HepG2 (cell line): ENCODE data around the gene SUPT4H1. TPM values are rescaled to one million over a fixed set of nuclear protein-coding genes. Genes with fewer than 3 reads are reported as not detected.

Experiments used
- AGO1 ChIP-seq: fragments of 200-400 bp; formaldehyde crosslinking; IDR thresholded peaks from 2 replicates; pipeline ENCODE4 v1.6.1; 2017; ENCODE audit warnings: mild to moderate bottlenecking, low read depth, low read length, moderate library complexity; ENCODE audit not compliant: poor library complexity, severe bottlenecking
- CREM ChIP-seq, 2 experiments: sonication (generic) in 1 of 2; formaldehyde crosslinking in 1 of 2; IDR thresholded peaks; 2 replicates each; pipeline versions ENCODE4 v1.4.0 to v1.6.1; 2016 to 2020; ENCODE audit warnings: antibody characterized with exemption in 1 of 2, mild to moderate bottlenecking in 1 of 2, missing genetic modification reagents in 1 of 2
- FOSL2 ChIP-seq: sonication (generic); formaldehyde crosslinking; IDR thresholded peaks from 2 replicates; pipeline ENCODE4 v1.4.0; 2020; ENCODE audit warnings: missing genetic modification reagents
- FOXK1 ChIP-seq: sonication (generic); formaldehyde crosslinking; IDR thresholded peaks from 2 replicates; pipeline ENCODE4 v1.4.0; 2020; ENCODE audit warnings: low read depth, missing genetic modification reagents, borderline replicate concordance
- HDAC2 ChIP-seq: sonication (generic); formaldehyde crosslinking; IDR thresholded peaks from 2 replicates; pipeline ENCODE4 v1.4.0; 2020; ENCODE audit warnings: missing genetic modification reagents
- KAT7 ChIP-seq: IDR thresholded peaks from 2 replicates; pipeline ENCODE4 v1.6.1; 2018; ENCODE audit warnings: borderline replicate concordance, missing compliant biosample characterization
- KMT2B ChIP-seq: IDR thresholded peaks from 2 replicates; pipeline ENCODE4 v1.6.1; 2016; ENCODE audit warnings: missing genetic modification reagents, missing compliant biosample characterization
- MXD3 ChIP-seq: IDR thresholded peaks from 2 replicates; pipeline ENCODE4 v1.6.1; 2016; ENCODE audit warnings: mild to moderate bottlenecking, missing biosample characterization, missing genetic modification reagents
- NFYC ChIP-seq: IDR thresholded peaks from 2 replicates; pipeline ENCODE4 v1.6.1; 2016; ENCODE audit warnings: missing genetic modification reagents, missing compliant biosample characterization
- RBFOX2 ChIP-seq: fragments of 200-400 bp; formaldehyde crosslinking; IDR thresholded peaks from 2 replicates; pipeline ENCODE4 v1.6.1; 2017; ENCODE audit warnings: low read depth, mild to moderate bottlenecking, low read length
- RBM22 ChIP-seq: fragments of 200-400 bp; formaldehyde crosslinking; optimal IDR thresholded peaks from 2 replicates; pipeline ENCODE3; 2017; ENCODE audit warnings: mild to moderate bottlenecking, low read length, moderate library complexity
- SP1 ChIP-seq, 2 experiments: fragments of 450-650 bp in 1 of 2; sonication (generic) in 1 of 2; formaldehyde crosslinking in 1 of 2; IDR thresholded peaks; 2 replicates each; pipeline versions ENCODE4 v1.4.0 to v1.6.1; 2016 to 2020; ENCODE audit warnings: missing genetic modification reagents in 1 of 2
- TSC22D2 ChIP-seq: sonication (generic); formaldehyde crosslinking; IDR thresholded peaks from 2 replicates; pipeline ENCODE4 v1.5.1; 2020; ENCODE audit warnings: missing genetic modification reagents, mild to moderate bottlenecking, borderline replicate concordance
- ZNF232 ChIP-seq: sonication (generic); formaldehyde crosslinking; IDR thresholded peaks from 2 replicates; pipeline ENCODE4 v1.4.0; 2020; ENCODE audit warnings: missing genetic modification reagents, borderline replicate concordance
- ZNF547 ChIP-seq: sonication (generic); formaldehyde crosslinking; IDR thresholded peaks from 2 replicates; pipeline ENCODE4 v1.5.1; 2020; ENCODE audit warnings: mild to moderate bottlenecking, missing genetic modification reagents
- ZNF720 ChIP-seq: sonication (generic); formaldehyde crosslinking; IDR thresholded peaks from 2 replicates; pipeline ENCODE4 v1.4.0; 2020; ENCODE audit warnings: missing genetic modification reagents
- ZNF780A ChIP-seq: sonication (generic); formaldehyde crosslinking; IDR thresholded peaks from 2 replicates; pipeline ENCODE4 v1.8.0; 2022; ENCODE audit warnings: mild to moderate bottlenecking, missing genetic modification reagents, moderate library complexity
- ZNF788 ChIP-seq: sonication (generic); formaldehyde crosslinking; IDR thresholded peaks from 2 replicates; pipeline ENCODE4 v1.5.0; 2020; ENCODE audit warnings: mild to moderate bottlenecking, missing genetic modification reagents, borderline replicate concordance
- polyA plus RNA-seq, 8 experiments: library from polyadenylated mRNA; depleted of rRNA in 3 of 8; stranded (reverse) in 7 of 8; unstranded in 1 of 8; fragments of >200 nt; fragmentation: Illumina TruSeq in 4 of 8; extraction: Trizol in 4 of 8; gene quantifications; 2 replicates each; pipeline versions ENCODE4 v1.2.1 to v1.2.3, GENCODE V29; 2011 to 2016; ENCODE audit warnings: low read depth in 4 of 8, missing spikeins in 1 of 8, mixed read lengths in 1 of 8; ENCODE audit not compliant: insufficient read depth in 1 of 8
- total RNA-seq, 5 experiments: library from RNA; depleted of rRNA; stranded (reverse); fragments of >200 nt; fragmentation: Illumina TruSeq; extraction: Trizol; gene quantifications; 2 replicates each; pipeline ENCODE4 v1.2.3, GENCODE V29; 2016; ENCODE audit warnings: low read depth in 1 of 5
- TF ChIP-seq, protein P1 (sequence below): sonication (generic); formaldehyde crosslinking; IDR thresholded peaks from 2 replicates; pipeline ENCODE4 v1.4.0; 2020; ENCODE audit warnings: missing genetic modification reagents, borderline replicate concordance
- TF ChIP-seq, protein P2 (sequence below): sonication (generic); formaldehyde crosslinking; IDR thresholded peaks from 2 replicates; pipeline ENCODE4 v1.8.0; 2022; ENCODE audit warnings: mild to moderate bottlenecking, missing genetic modification reagents, moderate library complexity
- TF ChIP-seq, protein P3 (sequence below), 2 experiments: sonication (generic) in 1 of 2; formaldehyde crosslinking in 1 of 2; IDR thresholded peaks; 2 replicates each; pipeline versions ENCODE4 v1.5.1 to v1.6.1; 2011 to 2020; ENCODE audit warnings: borderline replicate concordance in 1 of 2, low read depth in 1 of 2, low read length in 1 of 2, mild to moderate bottlenecking in 1 of 2, missing genetic modification reagents in 1 of 2, moderate library complexity in 1 of 2

Gene SUPT4H1
- total and polyA plus RNA-seq, 2 of the 13 experiments (the other 11 are each of a cell fraction or from before 2014, with no cell fraction given) = 155 to 244 TPM

GRCh38 chr17:58337600-58338453, 14.2 kb downstream of the SUPT4H1 start (continued):
- TF ChIP-seq, protein P1, sequence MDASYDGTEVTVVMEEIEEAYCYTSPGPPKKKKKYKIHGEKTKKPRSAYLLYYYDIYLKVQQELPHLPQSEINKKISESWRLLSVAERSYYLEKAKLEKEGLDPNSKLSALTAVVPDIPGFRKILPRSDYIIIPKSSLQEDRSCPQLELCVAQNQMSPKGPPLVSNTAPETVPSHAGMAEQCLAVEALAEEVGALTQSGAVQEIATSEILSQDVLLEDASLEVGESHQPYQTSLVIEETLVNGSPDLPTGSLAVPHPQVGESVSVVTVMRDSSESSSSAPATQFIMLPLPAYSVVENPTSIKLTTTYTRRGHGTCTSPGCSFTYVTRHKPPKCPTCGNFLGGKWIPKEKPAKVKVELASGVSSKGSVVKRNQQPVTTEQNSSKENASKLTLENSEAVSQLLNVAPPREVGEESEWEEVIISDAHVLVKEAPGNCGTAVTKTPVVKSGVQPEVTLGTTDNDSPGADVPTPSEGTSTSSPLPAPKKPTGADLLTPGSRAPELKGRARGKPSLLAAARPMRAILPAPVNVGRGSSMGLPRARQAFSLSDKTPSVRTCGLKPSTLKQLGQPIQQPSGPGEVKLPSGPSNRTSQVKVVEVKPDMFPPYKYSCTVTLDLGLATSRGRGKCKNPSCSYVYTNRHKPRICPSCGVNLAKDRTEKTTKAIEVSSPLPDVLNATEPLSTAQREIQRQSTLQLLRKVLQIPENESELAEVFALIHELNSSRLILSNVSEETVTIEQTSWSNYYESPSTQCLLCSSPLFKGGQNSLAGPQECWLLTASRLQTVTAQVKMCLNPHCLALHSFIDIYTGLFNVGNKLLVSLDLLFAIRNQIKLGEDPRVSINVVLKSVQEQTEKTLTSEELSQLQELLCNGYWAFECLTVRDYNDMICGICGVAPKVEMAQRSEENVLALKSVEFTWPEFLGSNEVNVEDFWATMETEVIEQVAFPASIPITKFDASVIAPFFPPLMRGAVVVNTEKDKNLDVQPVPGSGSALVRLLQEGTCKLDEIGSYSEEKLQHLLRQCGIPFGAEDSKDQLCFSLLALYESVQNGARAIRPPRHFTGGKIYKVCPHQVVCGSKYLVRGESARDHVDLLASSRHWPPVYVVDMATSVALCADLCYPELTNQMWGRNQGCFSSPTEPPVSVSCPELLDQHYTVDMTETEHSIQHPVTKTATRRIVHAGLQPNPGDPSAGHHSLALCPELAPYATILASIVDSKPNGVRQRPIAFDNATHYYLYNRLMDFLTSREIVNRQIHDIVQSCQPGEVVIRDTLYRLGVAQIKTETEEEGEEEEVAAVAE (CRISPR knock-in tag) = no peak
- peak; percentile 66 for TF ChIP-seq NFYC (CRISPR knock-in tag)
- TF ChIP-seq ZNF720 (CRISPR knock-in tag) = no peak
- TF ChIP-seq RBFOX2 = 0 out of 2 replicates have a peak, but pooled peaks have one; percentile 23
- TF ChIP-seq ZNF547 (CRISPR knock-in tag) = 0 out of 2 replicates have a peak, but pooled peaks have one; percentile 30
- TF ChIP-seq, protein P2, sequence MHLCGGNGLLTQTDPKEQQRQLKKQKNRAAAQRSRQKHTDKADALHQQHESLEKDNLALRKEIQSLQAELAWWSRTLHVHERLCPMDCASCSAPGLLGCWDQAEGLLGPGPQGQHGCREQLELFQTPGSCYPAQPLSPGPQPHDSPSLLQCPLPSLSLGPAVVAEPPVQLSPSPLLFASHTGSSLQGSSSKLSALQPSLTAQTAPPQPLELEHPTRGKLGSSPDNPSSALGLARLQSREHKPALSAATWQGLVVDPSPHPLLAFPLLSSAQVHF (CRISPR knock-in tag) = no peak
- TF ChIP-seq TSC22D2 (CRISPR knock-in tag) = no peak
- no peak for TF ChIP-seq HDAC2 (CRISPR knock-in tag)
- TF ChIP-seq ZNF780A (CRISPR knock-in tag) = no peak
- peak; percentile 34; the same call in 1 of the 2 replicates for TF ChIP-seq ZNF232
- no peak for TF ChIP-seq ZNF788 (CRISPR knock-in tag)
- TF ChIP-seq RBM22 = no peak
- TF ChIP-seq MXD3 (CRISPR knock-in tag) = no peak
- TF ChIP-seq AGO1 = peak; percentile 57
- TF ChIP-seq FOSL2 = peak; percentile 42; the same call in 1 of the 2 replicates
- TF ChIP-seq CREM (IDR thresholded peaks at IDR 0.05) = peak; percentile 43; the same call in 1 of the 2 replicates
- TF ChIP-seq CREM (CRISPR knock-in tag; IDR thresholded peaks at IDR 0.05) = no peak
- TF ChIP-seq, protein P3, sequence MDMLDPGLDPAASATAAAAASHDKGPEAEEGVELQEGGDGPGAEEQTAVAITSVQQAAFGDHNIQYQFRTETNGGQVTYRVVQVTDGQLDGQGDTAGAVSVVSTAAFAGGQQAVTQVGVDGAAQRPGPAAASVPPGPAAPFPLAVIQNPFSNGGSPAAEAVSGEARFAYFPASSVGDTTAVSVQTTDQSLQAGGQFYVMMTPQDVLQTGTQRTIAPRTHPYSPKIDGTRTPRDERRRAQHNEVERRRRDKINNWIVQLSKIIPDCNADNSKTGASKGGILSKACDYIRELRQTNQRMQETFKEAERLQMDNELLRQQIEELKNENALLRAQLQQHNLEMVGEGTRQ (IDR thresholded peaks at IDR 0.05; ENCODE audit: low read depth, low read length) = no peak
- TF ChIP-seq, protein P3 (CRISPR knock-in tag; IDR thresholded peaks at IDR 0.05; ENCODE audit: borderline replicate concordance) = peak; percentile 93; the same call in 1 of the 2 replicates
- TF ChIP-seq FOXK1 = no peak
- TF ChIP-seq SP1 (IDR thresholded peaks at IDR 0.05) = no peak
- no peak for TF ChIP-seq SP1 (CRISPR knock-in tag; IDR thresholded peaks at IDR 0.05)
- TF ChIP-seq KMT2B (CRISPR knock-in tag) = peak; percentile 54; the same call in 1 of the 2 replicates
- TF ChIP-seq KAT7 (CRISPR knock-in tag) = no peak
